Panc1 (cell line): ENCODE data around the gene AKT3.

ENCODE experiments used
- POLR2AphosphoS5 ChIP-seq: IDR thresholded peaks from 2 replicates; pipeline ENCODE4 v1.6.1; 2012; ENCODE audit warnings: mild to moderate bottlenecking, low read depth, low read length, moderate library complexity
- SIN3A ChIP-seq: IDR thresholded peaks from 2 replicates; pipeline ENCODE4 v1.6.1; 2012; ENCODE audit warnings: low read depth, mild to moderate bottlenecking, low read length, moderate library complexity, borderline replicate concordance; ENCODE audit not compliant: insufficient read depth
- TF ChIP-seq, protein P1 (sequence below), 2 experiments: IDR thresholded peaks; 2 replicates each; pipeline ENCODE4 v1.6.1; 2011 to 2012; ENCODE audit warnings: low read depth in 2 of 2, control low read depth in 1 of 2, low read length in 1 of 2, mild to moderate bottlenecking in 1 of 2, moderate library complexity in 1 of 2; ENCODE audit not compliant: insufficient read depth in 1 of 2
- TF ChIP-seq, protein P2 (sequence below): fragments of 450-650 bp; IDR thresholded peaks from 2 replicates; pipeline ENCODE4 v1.5.1; 2017; ENCODE audit warnings: mild to moderate bottlenecking

DNA sequence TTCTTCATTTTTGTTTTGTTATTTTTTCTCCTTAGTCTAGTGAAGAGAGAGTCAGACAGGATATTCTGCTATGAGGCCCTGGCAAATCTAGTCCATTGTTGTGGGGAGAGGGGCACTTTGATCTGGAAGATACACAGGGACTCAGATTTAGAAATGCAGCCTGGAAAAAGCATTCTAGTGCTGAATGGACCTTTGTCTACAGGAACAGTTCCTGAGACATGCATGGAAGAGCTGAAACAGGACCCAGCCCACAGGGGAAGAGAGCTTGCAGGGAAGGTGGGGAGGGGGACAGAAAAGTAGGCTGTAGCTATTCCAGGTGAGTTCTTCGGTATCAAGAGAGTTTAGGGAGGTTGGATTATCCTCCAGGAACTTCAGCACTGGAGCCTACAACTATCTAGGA is 98.5 kb downstream of the AKT3 start:
- TF ChIP-seq POLR2AphosphoS5 = no peak
- TF ChIP-seq, protein P1, sequence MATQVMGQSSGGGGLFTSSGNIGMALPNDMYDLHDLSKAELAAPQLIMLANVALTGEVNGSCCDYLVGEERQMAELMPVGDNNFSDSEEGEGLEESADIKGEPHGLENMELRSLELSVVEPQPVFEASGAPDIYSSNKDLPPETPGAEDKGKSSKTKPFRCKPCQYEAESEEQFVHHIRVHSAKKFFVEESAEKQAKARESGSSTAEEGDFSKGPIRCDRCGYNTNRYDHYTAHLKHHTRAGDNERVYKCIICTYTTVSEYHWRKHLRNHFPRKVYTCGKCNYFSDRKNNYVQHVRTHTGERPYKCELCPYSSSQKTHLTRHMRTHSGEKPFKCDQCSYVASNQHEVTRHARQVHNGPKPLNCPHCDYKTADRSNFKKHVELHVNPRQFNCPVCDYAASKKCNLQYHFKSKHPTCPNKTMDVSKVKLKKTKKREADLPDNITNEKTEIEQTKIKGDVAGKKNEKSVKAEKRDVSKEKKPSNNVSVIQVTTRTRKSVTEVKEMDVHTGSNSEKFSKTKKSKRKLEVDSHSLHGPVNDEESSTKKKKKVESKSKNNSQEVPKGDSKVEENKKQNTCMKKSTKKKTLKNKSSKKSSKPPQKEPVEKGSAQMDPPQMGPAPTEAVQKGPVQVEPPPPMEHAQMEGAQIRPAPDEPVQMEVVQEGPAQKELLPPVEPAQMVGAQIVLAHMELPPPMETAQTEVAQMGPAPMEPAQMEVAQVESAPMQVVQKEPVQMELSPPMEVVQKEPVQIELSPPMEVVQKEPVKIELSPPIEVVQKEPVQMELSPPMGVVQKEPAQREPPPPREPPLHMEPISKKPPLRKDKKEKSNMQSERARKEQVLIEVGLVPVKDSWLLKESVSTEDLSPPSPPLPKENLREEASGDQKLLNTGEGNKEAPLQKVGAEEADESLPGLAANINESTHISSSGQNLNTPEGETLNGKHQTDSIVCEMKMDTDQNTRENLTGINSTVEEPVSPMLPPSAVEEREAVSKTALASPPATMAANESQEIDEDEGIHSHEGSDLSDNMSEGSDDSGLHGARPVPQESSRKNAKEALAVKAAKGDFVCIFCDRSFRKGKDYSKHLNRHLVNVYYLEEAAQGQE (IDR thresholded peaks at IDR 0.05; ENCODE audit: insufficient read depth in 1 of 2, low read depth in 2 of 2, low read length in 1 of 2) = no peak
- TF ChIP-seq SIN3A = no peak
- TF ChIP-seq, protein P2, sequence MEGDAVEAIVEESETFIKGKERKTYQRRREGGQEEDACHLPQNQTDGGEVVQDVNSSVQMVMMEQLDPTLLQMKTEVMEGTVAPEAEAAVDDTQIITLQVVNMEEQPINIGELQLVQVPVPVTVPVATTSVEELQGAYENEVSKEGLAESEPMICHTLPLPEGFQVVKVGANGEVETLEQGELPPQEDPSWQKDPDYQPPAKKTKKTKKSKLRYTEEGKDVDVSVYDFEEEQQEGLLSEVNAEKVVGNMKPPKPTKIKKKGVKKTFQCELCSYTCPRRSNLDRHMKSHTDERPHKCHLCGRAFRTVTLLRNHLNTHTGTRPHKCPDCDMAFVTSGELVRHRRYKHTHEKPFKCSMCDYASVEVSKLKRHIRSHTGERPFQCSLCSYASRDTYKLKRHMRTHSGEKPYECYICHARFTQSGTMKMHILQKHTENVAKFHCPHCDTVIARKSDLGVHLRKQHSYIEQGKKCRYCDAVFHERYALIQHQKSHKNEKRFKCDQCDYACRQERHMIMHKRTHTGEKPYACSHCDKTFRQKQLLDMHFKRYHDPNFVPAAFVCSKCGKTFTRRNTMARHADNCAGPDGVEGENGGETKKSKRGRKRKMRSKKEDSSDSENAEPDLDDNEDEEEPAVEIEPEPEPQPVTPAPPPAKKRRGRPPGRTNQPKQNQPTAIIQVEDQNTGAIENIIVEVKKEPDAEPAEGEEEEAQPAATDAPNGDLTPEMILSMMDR = no peak
